OCI-LY1 (cell line): ENCODE results near the gene SEPSECS.

Experiments used
- EZH2 ChIP-seq: fragments of 200-600 bp; sonication (generic), shearing (Covaris generic); IDR thresholded peaks from 2 replicates; pipeline ENCODE4 v1.8.0; 2017; ENCODE audit warnings: borderline replicate concordance, mixed run types, mild to moderate bottlenecking, antibody characterized with exemption, low read length, moderate library complexity, mixed read lengths
- TF ChIP-seq, protein P1 (sequence below): fragments of 200-600 bp; sonication (generic), shearing (Covaris generic); IDR thresholded peaks from 2 replicates; pipeline ENCODE4 v1.5.1; 2017; ENCODE audit warnings: mild to moderate bottlenecking, antibody characterized with exemption, low read length, moderate library complexity, mixed read lengths

DNA sequence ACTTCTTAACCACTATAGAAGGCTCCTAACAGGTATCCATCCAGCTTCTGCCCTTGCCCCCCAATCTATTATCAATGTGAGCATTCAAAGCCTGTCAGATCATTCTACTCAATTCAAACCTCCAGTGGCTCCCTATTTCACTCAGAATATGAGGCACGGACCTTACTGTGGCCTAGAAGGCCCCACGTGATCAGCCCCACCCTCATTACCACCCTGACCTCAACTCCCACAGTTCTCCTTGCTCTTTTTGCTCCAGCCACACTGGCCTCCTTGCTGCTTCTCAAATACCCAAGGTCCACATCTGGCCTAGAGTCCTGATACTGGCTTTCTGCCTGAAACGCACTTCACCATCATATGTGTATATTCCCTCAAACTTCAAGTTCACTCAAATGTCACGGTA lies 18.7 kb downstream of the SEPSECS start:
- TF ChIP-seq, protein P1, sequence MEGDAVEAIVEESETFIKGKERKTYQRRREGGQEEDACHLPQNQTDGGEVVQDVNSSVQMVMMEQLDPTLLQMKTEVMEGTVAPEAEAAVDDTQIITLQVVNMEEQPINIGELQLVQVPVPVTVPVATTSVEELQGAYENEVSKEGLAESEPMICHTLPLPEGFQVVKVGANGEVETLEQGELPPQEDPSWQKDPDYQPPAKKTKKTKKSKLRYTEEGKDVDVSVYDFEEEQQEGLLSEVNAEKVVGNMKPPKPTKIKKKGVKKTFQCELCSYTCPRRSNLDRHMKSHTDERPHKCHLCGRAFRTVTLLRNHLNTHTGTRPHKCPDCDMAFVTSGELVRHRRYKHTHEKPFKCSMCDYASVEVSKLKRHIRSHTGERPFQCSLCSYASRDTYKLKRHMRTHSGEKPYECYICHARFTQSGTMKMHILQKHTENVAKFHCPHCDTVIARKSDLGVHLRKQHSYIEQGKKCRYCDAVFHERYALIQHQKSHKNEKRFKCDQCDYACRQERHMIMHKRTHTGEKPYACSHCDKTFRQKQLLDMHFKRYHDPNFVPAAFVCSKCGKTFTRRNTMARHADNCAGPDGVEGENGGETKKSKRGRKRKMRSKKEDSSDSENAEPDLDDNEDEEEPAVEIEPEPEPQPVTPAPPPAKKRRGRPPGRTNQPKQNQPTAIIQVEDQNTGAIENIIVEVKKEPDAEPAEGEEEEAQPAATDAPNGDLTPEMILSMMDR, result no peak
- no peak for TF ChIP-seq EZH2
